ENCODE data around the gene RBM18. TPM values are rescaled to one million over a fixed set of nuclear protein-coding genes. Genes with fewer than 3 reads are reported as not detected.

The RBM18 gene
- total RNA-seq, 1 donor from 2014 or later = 21.1 TPM

GRCh38 chr9:122229485-122229837 lies 35.2 kb downstream of the RBM18 start:
- DNase-seq (ENCODE audit: low read depth) = no peak
- Histone ChIP-seq H3K36me3 (ENCODE audit: control insufficient read depth, insufficient read depth, low read length) (peaks cover 1% of the 10 kb centered on the region), H3K4me3 (ENCODE audit: low read depth, low read length) (no peak overlapping the region), H3K27me3 (ENCODE audit: control insufficient read depth, insufficient read depth, low read length) (peaks cover 78% of the 10 kb centered on the region)
- TF ChIP-seq CTCF (IDR thresholded peaks at IDR 0.05; ENCODE audit: insufficient read depth, low read length, poor library complexity, severe bottlenecking) = no peak

- no peak within 1 kb of the TSS for H3K4me3 ChIP-seq (ENCODE audit: low read depth, low read length)
- DNase-seq (ENCODE audit: low read depth) = no peak
- TF ChIP-seq CTCF (IDR thresholded peaks at IDR 0.05; ENCODE audit: insufficient read depth, low read length, poor library complexity, severe bottlenecking) = no peak
- peaks cover 1% of the 10 kb centered on the region for H3K36me3 ChIP-seq (ENCODE audit: control insufficient read depth, insufficient read depth, low read length)
- H3K27me3 ChIP-seq (ENCODE audit: control insufficient read depth, insufficient read depth, low read length) = peaks cover 83% of the 10 kb centered on the region
Measured at GRCh38 chr9:122228568-122229484, 35.8 kb downstream of the RBM18 start, which contains the start of gene LHX6. TSS of gene LHX6 (minus strand) at chr9:122228957. CDS start at chr9:122228740, 217 bp downstream.

- DNase-seq (ENCODE audit: low read depth) = no peak
- TF ChIP-seq CTCF (IDR thresholded peaks at IDR 0.05; ENCODE audit: insufficient read depth, low read length, poor library complexity, severe bottlenecking) = no peak
- H3K4me3 ChIP-seq (ENCODE audit: low read depth, low read length) = no peak overlapping the region
- H3K36me3 ChIP-seq (ENCODE audit: control insufficient read depth, insufficient read depth, low read length) = peaks cover 1% of the 10 kb centered on the region
- H3K27me3 ChIP-seq (ENCODE audit: control insufficient read depth, insufficient read depth, low read length) = peaks cover 87% of the 10 kb centered on the region
Measured at GRCh38 chr9:122228191-122228567, 36.5 kb downstream of the RBM18 start.

GRCh38 chr9:122227575-122227900 lies 37.1 kb downstream of the RBM18 start:
- DNase-seq (ENCODE audit: low read depth) = no peak
- H3K4me3 ChIP-seq (ENCODE audit: low read depth, low read length) = no peak overlapping the region
- TF ChIP-seq CTCF (IDR thresholded peaks at IDR 0.05; ENCODE audit: insufficient read depth, low read length, poor library complexity, severe bottlenecking) = no peak
- peaks cover 1% of the 10 kb centered on the region for H3K36me3 ChIP-seq (ENCODE audit: control insufficient read depth, insufficient read depth, low read length)
- peaks cover 88% of the 10 kb centered on the region for H3K27me3 ChIP-seq (ENCODE audit: control insufficient read depth, insufficient read depth, low read length)

DNA sequence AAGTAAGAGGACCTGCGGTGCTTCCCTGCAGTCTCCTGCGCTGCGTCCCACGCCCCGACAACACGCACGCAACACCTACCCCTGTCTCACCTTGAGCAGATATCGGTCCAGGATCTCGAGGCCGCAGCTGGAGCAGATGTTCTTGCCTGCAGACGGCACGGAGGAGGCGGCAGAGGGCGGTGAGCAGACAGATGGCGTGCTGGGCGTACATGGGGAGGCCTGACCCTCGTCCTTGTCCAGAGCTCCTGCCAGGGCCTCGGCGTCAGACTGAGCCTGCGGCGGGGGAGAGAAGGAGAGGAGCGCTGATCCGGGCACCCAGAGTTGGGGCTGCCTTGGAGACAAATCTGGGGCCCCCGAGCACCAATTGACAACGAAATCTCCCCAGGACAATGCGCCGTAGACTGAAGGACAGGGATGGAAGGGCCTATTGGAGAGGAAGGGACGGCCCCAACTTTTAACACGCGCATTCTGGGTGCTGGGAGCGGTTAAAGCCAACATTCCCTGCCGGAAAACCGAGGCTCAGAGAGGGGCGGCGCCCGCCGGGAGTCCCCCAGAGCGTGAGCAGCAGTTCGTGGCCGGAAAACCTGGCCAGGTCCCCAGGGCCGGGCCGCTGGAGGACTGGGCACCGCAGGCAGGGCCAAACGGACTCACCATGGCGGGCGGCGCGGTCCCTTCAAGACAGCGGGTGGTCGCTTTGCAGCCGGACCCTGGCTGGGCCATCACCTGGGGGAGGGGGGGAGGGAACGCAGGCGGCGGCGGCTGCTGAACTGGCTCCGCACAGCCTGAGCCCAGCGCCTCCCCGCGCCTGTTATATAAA lies 37.7 kb downstream of the RBM18 start:
- Histone ChIP-seq H3K27me3 (ENCODE audit: control insufficient read depth, insufficient read depth, low read length) (peaks cover 92% of the 10 kb centered on the region), H3K4me3 (ENCODE audit: low read depth, low read length) (no peak overlapping the region), H3K36me3 (ENCODE audit: control insufficient read depth, insufficient read depth, low read length) (peaks cover 1% of the 10 kb centered on the region)
- peak; percentile 2 for TF ChIP-seq CTCF (IDR thresholded peaks at IDR 0.05; ENCODE audit: insufficient read depth, low read length, poor library complexity, severe bottlenecking)
- DNase-seq (ENCODE audit: low read depth) = no peak

Measured in kidney epithelial cell (primary cell).